Measurements from ENCODE around the gene DYNC2H1. TPM values are rescaled to one million over a fixed set of nuclear protein-coding genes. Genes with fewer than 3 reads are reported as not detected.

DYNC2H1 gene
- total and polyA plus RNA-seq, 12 donors: 11.0 to 30.6 (median 18.9) TPM

- Histone ChIP-seq H3K9me3 (replicated peaks in 1 of 3) (no peaks in the 10 kb centered on the region), H3K27me3 (no peaks in the 10 kb centered on the region), H3K4me1 (replicated peaks in 1 of 2) (no peaks in the 10 kb centered on the region), H3K36me3 (replicated peaks in 1 of 2) (no peaks in the 10 kb centered on the region), H3K4me3 (no peak overlapping the region), H3K27ac (no peak overlapping the region)
- TF ChIP-seq, protein P1, sequence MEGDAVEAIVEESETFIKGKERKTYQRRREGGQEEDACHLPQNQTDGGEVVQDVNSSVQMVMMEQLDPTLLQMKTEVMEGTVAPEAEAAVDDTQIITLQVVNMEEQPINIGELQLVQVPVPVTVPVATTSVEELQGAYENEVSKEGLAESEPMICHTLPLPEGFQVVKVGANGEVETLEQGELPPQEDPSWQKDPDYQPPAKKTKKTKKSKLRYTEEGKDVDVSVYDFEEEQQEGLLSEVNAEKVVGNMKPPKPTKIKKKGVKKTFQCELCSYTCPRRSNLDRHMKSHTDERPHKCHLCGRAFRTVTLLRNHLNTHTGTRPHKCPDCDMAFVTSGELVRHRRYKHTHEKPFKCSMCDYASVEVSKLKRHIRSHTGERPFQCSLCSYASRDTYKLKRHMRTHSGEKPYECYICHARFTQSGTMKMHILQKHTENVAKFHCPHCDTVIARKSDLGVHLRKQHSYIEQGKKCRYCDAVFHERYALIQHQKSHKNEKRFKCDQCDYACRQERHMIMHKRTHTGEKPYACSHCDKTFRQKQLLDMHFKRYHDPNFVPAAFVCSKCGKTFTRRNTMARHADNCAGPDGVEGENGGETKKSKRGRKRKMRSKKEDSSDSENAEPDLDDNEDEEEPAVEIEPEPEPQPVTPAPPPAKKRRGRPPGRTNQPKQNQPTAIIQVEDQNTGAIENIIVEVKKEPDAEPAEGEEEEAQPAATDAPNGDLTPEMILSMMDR (IDR thresholded peaks at IDR 0.05): no peak
- TF ChIP-seq POLR2A (IDR thresholded peaks at IDR 0.05): no peak
- 83 to 94% (median 87%) methylated on average over 3 of the region's 3 CpGs for WGBS, 4 donors
- no peak for DNase-seq
- intact Hi-C loops (cut with DNase I): no loop called here
Observed at GRCh38 chr11:103380031-103380430, 270.8 kb downstream of the DYNC2H1 start.

DNA sequence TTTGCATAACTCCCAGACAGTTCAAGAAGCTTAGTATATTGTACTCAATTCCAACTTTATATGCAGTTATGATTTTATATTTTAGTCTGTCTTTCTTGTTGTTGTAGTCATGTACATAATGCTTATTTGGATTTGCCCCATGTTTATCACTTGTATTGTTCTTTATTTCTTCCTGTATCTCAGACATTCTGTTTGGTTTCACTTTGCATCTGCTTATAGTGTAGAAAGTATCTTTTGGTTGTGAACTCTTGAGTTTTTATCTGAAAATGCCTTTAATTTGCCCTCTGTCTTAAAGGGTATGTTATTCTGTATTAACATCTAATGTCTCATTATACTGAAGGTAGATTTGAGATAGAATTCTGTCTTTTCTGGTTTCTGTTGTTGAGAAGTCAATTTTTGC lies 275.4 kb downstream of the DYNC2H1 start:
- Histone ChIP-seq H3K9me3 (replicated peaks in 1 of 3) (no peaks in the 10 kb centered on the region), H3K36me3 (replicated peaks in 1 of 2) (no peaks in the 10 kb centered on the region), H3K27me3 (no peaks in the 10 kb centered on the region), H3K4me1 (replicated peaks in 1 of 2) (no peaks in the 10 kb centered on the region), H3K27ac (no peak overlapping the region), H3K4me3 (no peak overlapping the region)
- intact Hi-C loops (cut with DNase I): no loop called here
- DNase-seq: no peak
- TF ChIP-seq, protein P1 (IDR thresholded peaks at IDR 0.05): no peak
- TF ChIP-seq POLR2A (IDR thresholded peaks at IDR 0.05): no peak

DNA sequence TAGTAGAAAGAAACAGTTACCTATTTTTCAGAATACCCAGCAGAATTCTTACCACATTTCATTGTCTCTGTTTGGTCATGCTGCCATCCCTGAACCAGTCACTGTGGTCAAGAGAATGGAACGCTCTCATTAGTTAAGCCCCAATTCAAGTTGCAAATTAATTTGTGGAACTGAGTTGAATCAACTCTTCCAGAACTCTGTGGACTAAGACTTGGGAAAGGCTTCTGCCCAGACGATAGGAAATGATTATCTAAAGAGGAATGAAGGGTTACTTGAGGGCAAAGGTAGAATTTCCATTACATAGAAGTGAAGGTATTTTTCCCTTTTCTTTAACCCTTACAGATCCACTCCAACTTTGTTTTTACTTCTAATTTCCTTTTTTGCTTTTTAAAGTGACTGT lies 286.4 kb downstream of the DYNC2H1 start:
- H3K27me3 ChIP-seq: no peaks in the 10 kb centered on the region
- TF ChIP-seq POLR2A (IDR thresholded peaks at IDR 0.05): no peak
- TF ChIP-seq, protein P1 (IDR thresholded peaks at IDR 0.05): no peak
- H3K9me3 ChIP-seq (replicated peaks in 1 of 3): no peaks in the 10 kb centered on the region
- no peak overlapping the region for H3K27ac ChIP-seq
- H3K4me1 ChIP-seq (replicated peaks in 1 of 2): no peaks in the 10 kb centered on the region
- intact Hi-C loops (cut with DNase I): no loop called here
- no peak for DNase-seq
- H3K36me3 ChIP-seq (replicated peaks in 1 of 2): no peaks in the 10 kb centered on the region
- 56 to 76% (median 64%) methylated on average over 2 of the region's 2 CpGs for WGBS, 4 donors
- H3K4me3 ChIP-seq: no peak overlapping the region

DNA sequence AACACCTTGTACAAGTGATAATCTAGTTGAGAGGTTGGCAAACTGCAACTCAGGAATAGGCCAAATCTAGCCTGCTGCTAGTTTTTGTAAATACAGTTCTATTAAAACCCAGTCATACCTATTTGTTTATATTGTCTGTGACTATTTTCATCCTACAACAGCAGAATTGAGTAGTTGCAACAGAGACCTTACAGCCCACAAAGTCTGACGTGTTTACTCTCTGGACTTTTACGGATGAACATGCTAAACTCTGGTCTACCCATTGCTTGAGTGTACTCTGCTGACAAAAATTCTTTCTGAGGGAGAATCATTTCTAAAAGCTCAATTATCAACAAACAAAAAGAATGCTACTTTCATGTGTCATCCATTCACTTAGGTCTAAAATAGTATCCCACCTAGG lies 287.0 kb downstream of the DYNC2H1 start:
- H3K27ac ChIP-seq: no peak overlapping the region

More for the DNA sequence above, 287.0 kb downstream of the DYNC2H1 start:
- Histone ChIP-seq H3K27me3 (no peaks in the 10 kb centered on the region), H3K9me3 (replicated peaks in 1 of 3) (no peaks in the 10 kb centered on the region), H3K36me3 (replicated peaks in 1 of 2) (no peaks in the 10 kb centered on the region), H3K4me1 (replicated peaks in 1 of 2) (no peaks in the 10 kb centered on the region), H3K4me3 (no peak overlapping the region)
- TF ChIP-seq POLR2A (IDR thresholded peaks at IDR 0.05): no peak
- TF ChIP-seq, protein P1 (IDR thresholded peaks at IDR 0.05): no peak
- intact Hi-C loops (cut with DNase I): no loop called here
- WGBS, 4 donors: 90 to 100% (median 95%) methylated on average over 2 of the region's 2 CpGs
- DNase-seq: no peak

Measured in adrenal gland (tissue), 12 donors.